Fibroblast of the aortic adventitia (primary cell): Measurements from ENCODE around the gene MAPK9. TPM values are rescaled to one million over a fixed set of nuclear protein-coding genes. Genes with fewer than 3 reads are reported as not detected.

Experiments
- DNase-seq: peaks from one replicate; pipeline ENCODE4 v3.0.0-alpha.2; 2010; ENCODE audit warnings: low read depth
- H3K4me3 ChIP-seq: 2 replicates; pipeline ENCODE4 v1.5.1; 2011; ENCODE audit warnings: low read depth, mild to moderate bottlenecking, control low read depth, low read length, moderate library complexity
- total RNA-seq: library from RNA; depleted of rRNA; stranded (reverse); fragments of >200 nt; gene quantifications from 2 replicates; pipeline ENCODE4 v1.2.3, GENCODE V29; 2012; ENCODE audit warnings: low replicate concordance
- TF ChIP-seq, protein P1 (sequence below): IDR thresholded peaks from 2 replicates; pipeline ENCODE4 v1.5.1; 2011; ENCODE audit warnings: mild to moderate bottlenecking, low read length, control low read depth, inconsistent platforms; ENCODE audit not compliant: insufficient read depth

MAPK9 gene
- total RNA-seq, 1 donor = 33.4 TPM

DNA sequence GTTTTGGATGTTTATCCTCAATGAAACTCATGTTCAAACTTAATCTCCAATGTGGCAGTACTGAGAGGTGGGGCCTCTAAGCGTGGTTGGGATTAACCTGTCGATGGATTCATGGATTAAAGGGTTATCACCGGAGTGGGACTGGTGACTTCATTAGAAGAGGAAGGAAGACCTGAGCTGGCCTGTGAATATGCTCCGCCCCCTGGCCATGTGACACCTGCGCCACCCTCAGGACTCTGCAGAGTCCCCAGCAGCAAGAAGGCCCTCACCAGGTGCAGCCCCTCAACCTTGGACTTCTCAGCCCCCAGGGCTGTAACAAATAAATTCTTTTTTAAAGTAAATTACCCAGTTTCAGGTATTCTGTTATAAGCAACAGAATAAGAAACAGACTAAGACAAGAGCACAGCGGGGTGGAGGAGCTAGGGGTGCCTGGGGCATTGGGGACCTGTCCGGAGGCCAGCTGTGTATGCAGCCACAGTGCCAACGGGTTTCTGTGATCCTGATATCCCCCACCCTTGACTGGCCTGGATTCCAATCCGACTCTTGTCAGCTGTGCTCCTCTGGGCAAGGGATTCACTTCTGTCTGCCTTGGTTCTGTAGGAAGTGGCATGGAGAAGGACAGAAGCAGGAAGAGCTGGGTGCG, 3.2 kb upstream of the MAPK9 start:
- DNase-seq = no peak
- H3K4me3 ChIP-seq = no peak overlapping the region
- TF ChIP-seq, protein P1, sequence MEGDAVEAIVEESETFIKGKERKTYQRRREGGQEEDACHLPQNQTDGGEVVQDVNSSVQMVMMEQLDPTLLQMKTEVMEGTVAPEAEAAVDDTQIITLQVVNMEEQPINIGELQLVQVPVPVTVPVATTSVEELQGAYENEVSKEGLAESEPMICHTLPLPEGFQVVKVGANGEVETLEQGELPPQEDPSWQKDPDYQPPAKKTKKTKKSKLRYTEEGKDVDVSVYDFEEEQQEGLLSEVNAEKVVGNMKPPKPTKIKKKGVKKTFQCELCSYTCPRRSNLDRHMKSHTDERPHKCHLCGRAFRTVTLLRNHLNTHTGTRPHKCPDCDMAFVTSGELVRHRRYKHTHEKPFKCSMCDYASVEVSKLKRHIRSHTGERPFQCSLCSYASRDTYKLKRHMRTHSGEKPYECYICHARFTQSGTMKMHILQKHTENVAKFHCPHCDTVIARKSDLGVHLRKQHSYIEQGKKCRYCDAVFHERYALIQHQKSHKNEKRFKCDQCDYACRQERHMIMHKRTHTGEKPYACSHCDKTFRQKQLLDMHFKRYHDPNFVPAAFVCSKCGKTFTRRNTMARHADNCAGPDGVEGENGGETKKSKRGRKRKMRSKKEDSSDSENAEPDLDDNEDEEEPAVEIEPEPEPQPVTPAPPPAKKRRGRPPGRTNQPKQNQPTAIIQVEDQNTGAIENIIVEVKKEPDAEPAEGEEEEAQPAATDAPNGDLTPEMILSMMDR = no peak

DNA sequence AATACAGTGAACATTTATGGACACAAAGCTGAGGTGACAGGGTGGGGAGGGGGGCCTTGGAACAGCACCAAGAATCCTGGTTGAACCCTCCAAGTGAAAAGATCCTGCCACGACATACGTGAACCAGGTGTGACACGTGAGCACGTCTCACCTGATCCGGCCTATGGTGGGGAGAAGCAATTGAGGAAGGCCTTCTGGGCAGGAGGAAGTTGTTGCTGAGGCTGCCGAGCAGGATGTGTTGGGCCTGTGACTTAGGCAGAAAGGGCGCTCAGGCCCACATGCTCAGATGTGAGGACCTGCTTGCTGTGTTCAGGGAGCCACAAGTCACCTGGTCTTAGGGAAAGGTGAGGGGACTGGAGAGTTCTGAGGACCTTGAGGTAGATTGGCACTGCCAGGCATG, 2.5 kb upstream of the MAPK9 start:
- H3K4me3 ChIP-seq = no peak overlapping the region
- no peak for DNase-seq
- TF ChIP-seq, protein P1 = no peak

DNA sequence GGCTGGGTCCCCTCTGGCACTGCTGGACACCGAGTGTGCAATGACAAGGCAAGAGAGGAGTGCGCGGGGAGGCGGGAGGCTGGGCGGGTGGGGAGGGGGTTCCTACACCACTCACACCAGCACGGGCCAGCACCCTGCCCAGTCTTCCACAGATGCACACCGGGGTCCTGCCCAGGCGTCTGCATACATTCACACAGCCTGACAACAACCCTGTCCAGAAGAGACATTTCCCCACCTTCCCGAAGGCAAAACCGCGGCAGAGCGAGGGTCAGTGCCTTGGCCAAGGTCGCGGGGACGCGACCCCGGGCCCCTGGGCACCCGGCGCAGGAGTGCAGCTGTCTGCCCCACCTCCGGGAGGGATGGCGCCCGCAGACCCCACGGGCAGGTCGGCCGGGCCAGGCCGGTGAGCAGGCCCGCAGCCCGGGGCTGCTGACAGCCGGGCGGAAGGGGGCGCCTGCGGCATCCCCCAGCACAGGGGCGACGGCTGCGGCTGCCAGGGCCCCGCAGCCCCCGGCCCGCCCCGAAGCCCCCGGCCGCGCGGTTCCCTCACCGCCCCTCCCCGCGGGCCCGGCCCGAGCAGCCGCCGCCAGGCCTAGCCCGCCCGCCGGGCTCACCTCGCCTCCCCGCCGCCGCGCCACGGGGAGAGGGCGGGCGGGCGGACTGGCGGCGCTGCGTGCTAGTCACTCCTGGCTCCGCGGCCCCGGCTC, 496 bp downstream of the MAPK9 start:
- no peak for DNase-seq

DNA sequence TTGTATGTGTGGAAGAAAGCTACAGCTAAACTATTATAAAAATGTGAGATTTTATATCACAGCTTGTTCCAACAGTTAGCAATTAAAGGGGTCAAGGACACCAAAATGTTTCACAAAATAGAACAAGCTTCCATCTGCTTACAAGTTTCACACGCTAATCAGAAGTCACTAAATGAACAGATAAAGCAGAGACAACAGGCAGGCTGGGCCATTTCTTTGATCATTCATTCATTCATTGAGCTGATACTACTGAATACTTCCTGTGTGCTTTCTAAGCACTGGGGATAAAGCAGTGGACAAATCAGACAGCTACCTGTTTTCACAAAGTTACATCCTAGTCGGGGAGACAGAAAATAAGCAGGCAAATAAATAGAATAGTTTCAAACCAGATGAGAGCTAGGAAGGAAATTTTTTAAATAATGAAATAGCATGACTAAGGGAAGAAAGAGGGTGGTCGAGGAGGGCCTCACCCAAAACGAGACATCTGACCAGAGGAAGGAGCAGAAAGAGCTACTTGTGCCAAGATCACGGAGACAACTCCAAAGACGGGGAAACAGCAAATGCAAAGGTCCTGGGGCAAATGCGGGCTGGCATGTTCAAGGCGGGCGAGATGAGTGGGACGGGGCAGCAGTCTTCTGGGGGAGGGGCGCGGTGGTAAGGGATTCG, 1.2 kb downstream of the MAPK9 start:
- TF ChIP-seq, protein P1 = no peak
- DNase-seq = no peak
- peak overlapping the region; percentile 84 for H3K4me3 ChIP-seq

More for the DNA sequence above, 496 bp downstream of the MAPK9 start:
- TF ChIP-seq, protein P1 = peak; percentile 35
- H3K4me3 ChIP-seq = peak overlapping the region; percentile 84

DNA sequence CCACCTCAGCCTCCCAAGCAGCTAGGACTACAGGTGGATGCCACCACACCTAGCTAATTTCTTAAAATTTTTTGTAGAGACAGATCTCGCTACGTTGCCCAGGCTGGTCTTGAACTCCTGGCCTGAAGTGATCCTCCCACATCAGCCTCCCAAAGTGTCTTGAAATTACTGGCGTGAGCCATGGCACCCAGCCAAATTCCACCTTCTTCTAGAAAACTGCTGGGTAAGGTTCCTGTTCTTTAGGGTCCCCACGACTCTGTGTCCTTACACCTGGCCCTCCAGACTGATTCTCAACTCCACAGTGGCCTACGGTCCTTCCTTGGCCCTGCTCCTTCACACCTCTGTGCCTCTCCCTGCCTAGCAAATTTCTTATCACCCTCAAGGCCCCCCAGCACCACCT, 1.9 kb downstream of the MAPK9 start:
- DNase-seq = no peak
- TF ChIP-seq, protein P1 = no peak
- H3K4me3 ChIP-seq = peak overlapping the region; percentile 41

DNA sequence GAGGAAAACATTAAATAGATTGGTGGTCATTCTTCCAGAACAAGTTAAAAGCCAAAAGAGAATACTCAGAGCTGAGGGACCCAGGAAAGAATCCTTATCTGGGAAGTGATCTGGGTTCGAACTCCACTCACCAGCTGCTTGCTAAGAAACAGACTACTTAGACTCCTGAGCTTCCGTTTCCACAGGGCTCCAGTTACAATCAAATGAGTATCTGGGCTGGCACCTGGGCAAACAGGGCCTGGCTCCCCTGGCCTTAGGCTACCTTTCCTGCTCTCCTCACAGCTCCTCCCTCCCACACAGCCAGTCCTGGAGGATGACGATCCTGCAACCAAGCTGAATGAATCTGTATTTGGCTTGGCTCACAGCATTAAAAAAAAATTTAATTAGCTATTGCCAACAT, 2.5 kb downstream of the MAPK9 start:
- TF ChIP-seq, protein P1 = no peak
- H3K4me3 ChIP-seq = no peak overlapping the region
- no peak for DNase-seq
